GM23338 (cell line): ENCODE results near the gene SIGLEC9. TPM values are rescaled to one million over a fixed set of nuclear protein-coding genes. Genes with fewer than 3 reads are reported as not detected.

Experiments used
- ATAC-seq: fragments of 200-7000 bp; cut with Tn5 transposase; 3 replicates; pipeline ENCODE4 v1.9.1; 2020
- DNase-seq: peaks from one replicate; pipeline ENCODE4 v3.0.0-alpha.2; 2015; ENCODE audit warnings: low spot score
- H2AFZ ChIP-seq: fragments of 200-600 bp; sonication (generic); 2 replicates; pipeline ENCODE4 v1.8.0; 2016; ENCODE audit warnings: antibody characterized with exemption, mild to moderate bottlenecking, moderate library complexity
- H3F3A ChIP-seq: fragments of 200-600 bp; sonication (generic); replicated peaks from 2 replicates; pipeline ENCODE4 v1.8.0; 2017; ENCODE audit warnings: antibody characterized with exemption, mixed run types, low read depth
- H3K27ac ChIP-seq: fragments of 200-600 bp; sonication (generic); 2 replicates; pipeline ENCODE4 v1.6.1; 2016; ENCODE audit warnings: low read depth
- H3K27me3 ChIP-seq: fragments of 200-600 bp; sonication (generic); 2 replicates; pipeline ENCODE4 v1.8.0; 2016; ENCODE audit warnings: mild to moderate bottlenecking, mixed run types, moderate library complexity; ENCODE audit not compliant: insufficient read depth
- H3K36me3 ChIP-seq: fragments of 200-600 bp; sonication (generic); 2 replicates; pipeline ENCODE4 v1.8.0; 2016; ENCODE audit warnings: mild to moderate bottlenecking; ENCODE audit not compliant: insufficient read depth
- H3K4me1 ChIP-seq: fragments of 200-600 bp; sonication (generic); 2 replicates; pipeline ENCODE4 v1.8.0; 2016; ENCODE audit warnings: mild to moderate bottlenecking, moderate library complexity; ENCODE audit not compliant: insufficient read depth
- H3K4me2 ChIP-seq: fragments of 200-600 bp; sonication (generic); 2 replicates; pipeline ENCODE4 v1.7.1; 2017; ENCODE audit warnings: mixed run types
- H3K4me3 ChIP-seq: fragments of 200-600 bp; sonication (generic); 2 replicates; pipeline ENCODE4 v1.6.1; 2016; ENCODE audit warnings: mixed run types
- H3K79me2 ChIP-seq: fragments of 200-600 bp; sonication (generic); replicated peaks from 2 replicates; pipeline ENCODE4 v1.8.0; 2017; ENCODE audit warnings: mild to moderate bottlenecking; ENCODE audit not compliant: insufficient read depth
- H3K9me2 ChIP-seq: fragments of 200-600 bp; sonication (generic); 2 replicates; pipeline ENCODE4 v1.8.0; 2017; ENCODE audit not compliant: insufficient read depth
- H4K20me1 ChIP-seq: fragments of 200-600 bp; sonication (generic); replicated peaks from 2 replicates; pipeline ENCODE4 v1.8.0; 2017; ENCODE audit warnings: mild to moderate bottlenecking; ENCODE audit not compliant: insufficient read depth
- H3K27ac Mint-ChIP-seq: 2 replicates; pipeline ENCODE4 v1.8.0; 2020; ENCODE audit warnings: inconsistent platforms, mild to moderate bottlenecking, moderate library complexity, mixed read lengths
- H3K27me3 Mint-ChIP-seq: 3 replicates; pipeline ENCODE4 v1.8.0; 2022; ENCODE audit warnings: low read depth, mild to moderate bottlenecking, moderate library complexity, mixed read lengths, inconsistent platforms; ENCODE audit not compliant: insufficient read depth, poor library complexity
- H3K36me3 Mint-ChIP-seq: 3 replicates; pipeline ENCODE4 v1.8.0; 2021; ENCODE audit warnings: low read depth, mild to moderate bottlenecking, inconsistent platforms, moderate library complexity, mixed read lengths
- H3K4me1 Mint-ChIP-seq: 3 replicates; pipeline ENCODE4 v1.8.0; 2020; ENCODE audit warnings: mild to moderate bottlenecking, inconsistent platforms, mixed read lengths
- H3K4me3 Mint-ChIP-seq: 3 replicates; pipeline ENCODE4 v1.8.0; 2021; ENCODE audit warnings: moderate library complexity, mild to moderate bottlenecking, inconsistent platforms, mixed read lengths
- H3K9me3 Mint-ChIP-seq: 3 replicates; pipeline ENCODE4 v1.8.0; 2020; ENCODE audit warnings: moderate library complexity, mild to moderate bottlenecking, inconsistent platforms, mixed read lengths
- CREB1 ChIP-seq: fragments of 250-450 bp; sonication (Bioruptor Pico); IDR thresholded peaks from 2 replicates; pipeline ENCODE4 v1.5.0; 2020; ENCODE audit warnings: low read depth, mild to moderate bottlenecking, moderate library complexity
- ETS1 ChIP-seq: IDR thresholded peaks from 2 replicates; pipeline ENCODE4 v1.6.1; 2016; ENCODE audit warnings: antibody characterized with exemption
- EZH2 ChIP-seq: fragments of 200-600 bp; sonication (generic); IDR thresholded peaks from one replicate; pipeline ENCODE4 v1.8.0; 2017; ENCODE audit warnings: antibody characterized with exemption, mild to moderate bottlenecking, low read depth; ENCODE audit not compliant: unreplicated experiment
- NANOG ChIP-seq: IDR thresholded peaks from 2 replicates; pipeline ENCODE4 v1.6.1; 2016; ENCODE audit warnings: antibody characterized with exemption, borderline replicate concordance
- POLR2AphosphoS5 ChIP-seq: IDR thresholded peaks from 2 replicates; pipeline ENCODE4 v1.6.1; 2016; ENCODE audit warnings: antibody characterized with exemption, low read depth
- STAT1 ChIP-seq: IDR thresholded peaks from one replicate; pipeline ENCODE4 v1.6.1; 2016; ENCODE audit warnings: antibody characterized with exemption; ENCODE audit not compliant: unreplicated experiment
- ZNF114 ChIP-seq: fragments of 250-450 bp; sonication (Bioruptor Pico); IDR thresholded peaks from 2 replicates; pipeline ENCODE4 v1.5.0; 2020; ENCODE audit warnings: mild to moderate bottlenecking, moderate library complexity
- ZNF331 ChIP-seq: fragments of 250-450 bp; sonication (Bioruptor Pico); IDR thresholded peaks from 2 replicates; pipeline ENCODE4 v1.5.0; 2020; ENCODE audit warnings: low read depth, mild to moderate bottlenecking, moderate library complexity
- polyA plus RNA-seq: library from polyadenylated mRNA; unstranded; fragments of >200 nt; fragmentation: Nextera tagmentation; extraction: Ambion mirVana; gene quantifications from 2 replicates; pipeline ENCODE4 v1.2.1, GENCODE V29; 2016
- total RNA-seq: library from RNA; depleted of rRNA; stranded (reverse); fragments of >200 nt; shearing (Covaris generic); gene quantifications from 2 replicates; pipeline ENCODE4 v1.2.3, GENCODE V29; 2014
- TF ChIP-seq, protein P1 (sequence below): fragments of 250-450 bp; sonication (Bioruptor Pico); IDR thresholded peaks from 2 replicates; pipeline ENCODE4 v1.5.0; 2020; ENCODE audit warnings: mild to moderate bottlenecking, moderate library complexity

Gene SIGLEC9
- total and polyA plus RNA-seq, 2 experiments from 2014 or later = not detected

DNA sequence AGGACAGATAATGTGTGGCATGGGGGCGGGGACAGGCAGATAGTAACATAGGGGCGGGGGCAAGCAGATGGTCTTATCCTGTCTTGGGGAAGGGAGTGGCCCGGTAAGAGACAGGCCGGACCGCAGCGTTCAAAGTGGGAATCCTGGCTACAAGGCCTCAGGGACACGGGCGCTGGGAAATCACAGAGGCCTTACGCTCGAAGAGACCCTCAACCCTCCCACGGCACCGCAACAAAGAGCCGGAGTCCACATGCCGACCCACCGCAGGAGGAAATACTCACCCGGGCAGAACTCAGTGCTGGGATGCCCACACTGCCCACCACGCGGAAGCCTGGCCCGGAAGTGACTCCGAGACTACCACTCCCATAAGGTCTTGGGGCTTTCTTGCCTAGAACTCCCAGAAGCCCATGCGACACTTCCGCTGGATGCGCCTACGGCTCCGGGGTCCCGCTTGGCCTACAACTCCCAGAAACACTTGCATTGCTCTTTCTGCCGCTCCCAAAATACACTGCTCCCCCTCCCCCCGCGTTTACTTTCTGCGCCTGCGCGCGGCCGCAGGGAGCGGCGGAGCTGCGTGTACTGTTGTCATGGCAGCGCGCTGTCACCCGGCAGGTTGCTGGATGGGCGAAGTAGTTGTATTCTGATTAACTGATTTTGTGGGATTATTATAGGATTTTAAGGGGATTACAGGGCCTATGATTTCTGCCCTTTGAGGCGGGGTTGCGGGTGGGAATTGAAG is 16.5 kb upstream of the SIGLEC9 start, which contains the start of gene CTU1:
TSS of gene CTU1 (minus strand) at position 344 of the 739 bp plus-strand sequence. CDS start 3,840 bp downstream, outside the sequence.
- DNase-seq = peak; percentile 99
- H3K4me1 ChIP-seq = peaks cover 8% of the 10 kb centered on the region; the same call in 1 of the 2 replicates

More for the DNA sequence above, 16.5 kb upstream of the SIGLEC9 start, which contains the start of gene CTU1:
- peak within 1 kb of the TSS; percentile 93 for H3K27ac Mint-ChIP-seq
- Histone ChIP-seq H3K4me3 (peak within 1 kb of the TSS; percentile 81), H2AFZ (peak within 1 kb of the TSS; percentile 88), H3K4me2 (peak within 1 kb of the TSS; percentile 95), H3K27me3 (no peaks in the 10 kb centered on the region), H3K9me2 (no peaks in the 10 kb centered on the region), H4K20me1 (no peaks in the 10 kb centered on the region; the same call in 1 of the 2 replicates), H3K79me2 (peaks cover 8% of the 10 kb centered on the region), H3K27ac (no peak within 1 kb of the TSS), H3F3A (no peaks in the 10 kb centered on the region), H3K36me3 (no peaks in the 10 kb centered on the region; the same call in 1 of the 2 replicates)
- peak within 1 kb of the TSS; percentile 98 for H3K4me3 Mint-ChIP-seq
- ATAC-seq = peak; percentile 96
- H3K36me3 Mint-ChIP-seq = peaks cover 9% of the 10 kb centered on the region; the same call in 2 of the 3 replicates
- peaks cover 13% of the 10 kb centered on the region for H3K27me3 Mint-ChIP-seq
- H3K9me3 Mint-ChIP-seq = no peaks in the 10 kb centered on the region; the same call in 2 of the 3 replicates
- TF ChIP-seq ETS1 (peak; percentile 99), ZNF114 (CRISPR knock-in tag) (no peak), STAT1 (no peak), CREB1 (CRISPR knock-in tag) (peak; percentile 76), POLR2AphosphoS5 (peak; percentile 65), EZH2 (no peak), NANOG (no peak), ZNF331 (CRISPR knock-in tag) (no peak)
- TF ChIP-seq, protein P1, sequence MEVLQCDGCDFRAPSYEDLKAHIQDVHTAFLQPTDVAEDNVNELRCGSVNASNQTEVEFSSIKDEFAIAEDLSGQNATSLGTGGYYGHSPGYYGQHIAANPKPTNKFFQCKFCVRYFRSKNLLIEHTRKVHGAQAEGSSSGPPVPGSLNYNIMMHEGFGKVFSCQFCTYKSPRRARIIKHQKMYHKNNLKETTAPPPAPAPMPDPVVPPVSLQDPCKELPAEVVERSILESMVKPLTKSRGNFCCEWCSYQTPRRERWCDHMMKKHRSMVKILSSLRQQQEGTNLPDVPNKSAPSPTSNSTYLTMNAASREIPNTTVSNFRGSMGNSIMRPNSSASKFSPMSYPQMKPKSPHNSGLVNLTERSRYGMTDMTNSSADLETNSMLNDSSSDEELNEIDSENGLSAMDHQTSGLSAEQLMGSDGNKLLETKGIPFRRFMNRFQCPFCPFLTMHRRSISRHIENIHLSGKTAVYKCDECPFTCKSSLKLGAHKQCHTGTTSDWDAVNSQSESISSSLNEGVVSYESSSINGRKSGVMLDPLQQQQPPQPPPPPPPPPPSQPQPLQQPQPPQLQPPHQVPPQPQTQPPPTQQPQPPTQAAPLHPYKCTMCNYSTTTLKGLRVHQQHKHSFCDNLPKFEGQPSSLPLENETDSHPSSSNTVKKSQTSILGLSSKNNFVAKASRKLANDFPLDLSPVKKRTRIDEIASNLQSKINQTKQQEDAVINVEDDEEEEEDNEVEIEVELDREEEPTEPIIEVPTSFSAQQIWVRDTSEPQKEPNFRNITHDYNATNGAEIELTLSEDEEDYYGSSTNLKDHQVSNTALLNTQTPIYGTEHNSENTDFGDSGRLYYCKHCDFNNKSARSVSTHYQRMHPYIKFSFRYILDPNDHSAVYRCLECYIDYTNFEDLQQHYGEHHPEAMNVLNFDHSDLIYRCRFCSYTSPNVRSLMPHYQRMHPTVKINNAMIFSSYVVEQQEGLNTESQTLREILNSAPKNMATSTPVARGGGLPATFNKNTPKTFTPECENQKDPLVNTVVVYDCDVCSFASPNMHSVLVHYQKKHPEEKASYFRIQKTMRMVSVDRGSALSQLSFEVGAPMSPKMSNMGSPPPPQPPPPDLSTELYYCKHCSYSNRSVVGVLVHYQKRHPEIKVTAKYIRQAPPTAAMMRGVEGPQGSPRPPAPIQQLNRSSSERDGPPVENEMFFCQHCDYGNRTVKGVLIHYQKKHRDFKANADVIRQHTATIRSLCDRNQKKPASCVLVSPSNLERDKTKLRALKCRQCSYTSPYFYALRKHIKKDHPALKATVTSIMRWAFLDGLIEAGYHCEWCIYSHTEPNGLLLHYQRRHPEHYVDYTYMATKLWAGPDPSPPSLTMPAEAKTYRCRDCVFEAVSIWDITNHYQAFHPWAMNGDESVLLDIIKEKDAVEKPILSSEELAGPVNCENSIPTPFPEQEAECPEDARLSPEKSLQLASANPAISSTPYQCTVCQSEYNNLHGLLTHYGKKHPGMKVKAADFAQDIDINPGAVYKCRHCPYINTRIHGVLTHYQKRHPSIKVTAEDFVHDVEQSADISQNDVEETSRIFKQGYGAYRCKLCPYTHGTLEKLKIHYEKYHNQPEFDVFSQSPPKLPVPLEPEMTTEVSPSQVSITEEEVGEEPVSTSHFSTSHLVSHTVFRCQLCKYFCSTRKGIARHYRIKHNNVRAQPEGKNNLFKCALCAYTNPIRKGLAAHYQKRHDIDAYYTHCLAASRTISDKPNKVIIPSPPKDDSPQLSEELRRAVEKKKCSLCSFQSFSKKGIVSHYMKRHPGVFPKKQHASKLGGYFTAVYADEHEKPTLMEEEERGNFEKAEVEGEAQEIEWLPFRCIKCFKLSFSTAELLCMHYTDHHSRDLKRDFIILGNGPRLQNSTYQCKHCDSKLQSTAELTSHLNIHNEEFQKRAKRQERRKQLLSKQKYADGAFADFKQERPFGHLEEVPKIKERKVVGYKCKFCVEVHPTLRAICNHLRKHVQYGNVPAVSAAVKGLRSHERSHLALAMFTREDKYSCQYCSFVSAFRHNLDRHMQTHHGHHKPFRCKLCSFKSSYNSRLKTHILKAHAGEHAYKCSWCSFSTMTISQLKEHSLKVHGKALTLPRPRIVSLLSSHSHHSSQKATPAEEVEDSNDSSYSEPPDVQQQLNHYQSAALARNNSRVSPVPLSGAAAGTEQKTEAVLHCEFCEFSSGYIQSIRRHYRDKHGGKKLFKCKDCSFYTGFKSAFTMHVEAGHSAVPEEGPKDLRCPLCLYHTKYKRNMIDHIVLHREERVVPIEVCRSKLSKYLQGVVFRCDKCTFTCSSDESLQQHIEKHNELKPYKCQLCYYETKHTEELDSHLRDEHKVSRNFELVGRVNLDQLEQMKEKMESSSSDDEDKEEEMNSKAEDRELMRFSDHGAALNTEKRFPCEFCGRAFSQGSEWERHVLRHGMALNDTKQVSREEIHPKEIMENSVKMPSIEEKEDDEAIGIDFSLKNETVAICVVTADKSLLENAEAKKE (CRISPR knock-in tag) = no peak
- peaks cover 5% of the 10 kb centered on the region for H3K4me1 Mint-ChIP-seq
